ENCODE measurements around the gene PAPPA. TPM values are rescaled to one million over a fixed set of nuclear protein-coding genes. Genes with fewer than 3 reads are reported as not detected.

PAPPA gene
- total RNA-seq, 1 donor from 2014 or later: 0.72 TPM

DNA sequence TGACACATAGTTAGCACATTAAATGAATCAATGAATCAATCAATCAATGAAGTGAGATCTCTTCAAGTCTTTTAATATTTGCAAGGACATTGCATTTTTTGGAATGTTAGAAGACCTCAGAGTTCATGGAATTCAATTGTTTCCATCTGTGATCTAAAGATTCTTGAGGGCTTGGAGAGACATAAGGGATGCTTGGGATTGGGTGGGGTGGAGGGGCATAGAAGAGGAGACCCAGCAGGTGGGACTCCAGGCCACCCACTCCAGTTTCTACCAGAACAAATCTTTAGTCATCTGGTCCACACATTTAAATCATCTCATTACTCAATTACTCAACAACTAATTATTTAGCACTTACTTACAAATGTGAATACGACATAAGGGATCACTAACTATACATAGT, 282.5 kb downstream of the PAPPA start:
- H3K4me1 Mint-ChIP-seq: no peaks in the 10 kb centered on the region
- no peaks in the 10 kb centered on the region for H3K27me3 Mint-ChIP-seq (ENCODE audit: low read depth)
- H3K4me3 Mint-ChIP-seq: no peak overlapping the region
- no peak overlapping the region for H3K27ac Mint-ChIP-seq (ENCODE audit: unreplicated experiment)
- peaks cover 5% of the 10 kb centered on the region for H3K36me3 Mint-ChIP-seq (ENCODE audit: low read depth)
- H3K9me3 Mint-ChIP-seq: peaks cover 7% of the 10 kb centered on the region
- DNase-seq (ENCODE audit: low read depth, low spot score): no peak
- TF ChIP-seq, protein P1, sequence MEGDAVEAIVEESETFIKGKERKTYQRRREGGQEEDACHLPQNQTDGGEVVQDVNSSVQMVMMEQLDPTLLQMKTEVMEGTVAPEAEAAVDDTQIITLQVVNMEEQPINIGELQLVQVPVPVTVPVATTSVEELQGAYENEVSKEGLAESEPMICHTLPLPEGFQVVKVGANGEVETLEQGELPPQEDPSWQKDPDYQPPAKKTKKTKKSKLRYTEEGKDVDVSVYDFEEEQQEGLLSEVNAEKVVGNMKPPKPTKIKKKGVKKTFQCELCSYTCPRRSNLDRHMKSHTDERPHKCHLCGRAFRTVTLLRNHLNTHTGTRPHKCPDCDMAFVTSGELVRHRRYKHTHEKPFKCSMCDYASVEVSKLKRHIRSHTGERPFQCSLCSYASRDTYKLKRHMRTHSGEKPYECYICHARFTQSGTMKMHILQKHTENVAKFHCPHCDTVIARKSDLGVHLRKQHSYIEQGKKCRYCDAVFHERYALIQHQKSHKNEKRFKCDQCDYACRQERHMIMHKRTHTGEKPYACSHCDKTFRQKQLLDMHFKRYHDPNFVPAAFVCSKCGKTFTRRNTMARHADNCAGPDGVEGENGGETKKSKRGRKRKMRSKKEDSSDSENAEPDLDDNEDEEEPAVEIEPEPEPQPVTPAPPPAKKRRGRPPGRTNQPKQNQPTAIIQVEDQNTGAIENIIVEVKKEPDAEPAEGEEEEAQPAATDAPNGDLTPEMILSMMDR (conservative IDR thresholded peaks at IDR 0.05): no peak

DNA sequence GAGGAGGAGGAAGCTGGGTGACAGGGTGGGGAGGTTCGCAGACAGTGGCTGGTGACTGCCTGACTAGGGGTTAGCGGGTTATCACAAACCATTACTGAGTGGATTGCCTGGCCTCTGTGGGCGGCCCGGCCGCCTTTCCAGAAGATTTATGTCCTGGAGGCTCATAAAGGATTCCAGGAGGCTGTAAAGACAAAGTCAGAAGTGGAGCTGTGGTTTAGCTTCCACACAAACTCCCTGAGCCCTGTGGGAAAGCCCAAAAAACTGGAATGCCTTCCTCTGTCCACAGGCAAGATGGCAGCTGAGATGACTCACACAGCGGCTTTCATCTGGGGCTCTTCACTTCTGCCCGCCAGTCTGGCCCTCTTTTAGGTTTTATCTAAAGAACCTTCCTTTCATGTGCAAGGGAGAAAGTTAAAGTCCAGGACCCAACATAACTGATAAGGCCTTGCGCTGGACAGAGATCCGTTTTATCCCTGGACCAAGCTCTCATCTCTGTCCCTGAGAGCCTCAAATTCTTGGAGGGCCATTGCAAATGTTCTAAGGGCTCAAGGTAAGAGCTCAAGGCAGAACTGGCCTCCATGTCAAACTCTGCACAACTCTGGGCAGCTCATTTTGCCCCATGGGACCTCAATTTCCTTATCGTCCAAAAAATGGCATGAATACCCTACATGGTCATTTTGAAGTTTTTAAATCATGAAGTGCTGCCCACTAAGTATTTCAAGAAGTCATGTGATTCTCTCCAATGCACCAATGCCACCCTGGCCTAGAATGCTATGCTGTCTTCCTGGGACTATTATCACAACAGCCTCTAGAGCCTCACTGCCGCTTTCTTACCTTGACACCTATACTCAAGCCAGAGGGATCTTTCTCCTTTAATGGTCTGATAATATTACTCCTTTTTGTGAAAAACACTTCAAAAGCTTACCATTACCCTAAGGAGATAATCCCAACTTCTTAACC, 284.1 kb downstream of the PAPPA start:
- no peaks in the 10 kb centered on the region for H3K27me3 Mint-ChIP-seq (ENCODE audit: low read depth)
- peaks cover 7% of the 10 kb centered on the region for H3K9me3 Mint-ChIP-seq
- H3K27ac Mint-ChIP-seq (ENCODE audit: unreplicated experiment): no peak overlapping the region
- DNase-seq (ENCODE audit: low read depth, low spot score): no peak
- peaks cover 6% of the 10 kb centered on the region for H3K36me3 Mint-ChIP-seq (ENCODE audit: low read depth)
- no peaks in the 10 kb centered on the region for H3K4me1 Mint-ChIP-seq
- no peak overlapping the region for H3K4me3 Mint-ChIP-seq
- TF ChIP-seq, protein P1 (conservative IDR thresholded peaks at IDR 0.05): no peak

- peaks cover 6% of the 10 kb centered on the region for H3K36me3 Mint-ChIP-seq (ENCODE audit: low read depth)
- peaks cover 3% of the 10 kb centered on the region for H3K9me3 Mint-ChIP-seq
These were observed 288.9 kb downstream of the PAPPA start for GRCh38 chr9:116442528-116442927.

GRCh38 chr9:116447934-116448333, 294.3 kb downstream of the PAPPA start:
- no peak overlapping the region for H3K4me3 Mint-ChIP-seq
- no peak overlapping the region for H3K27ac Mint-ChIP-seq (ENCODE audit: unreplicated experiment)
- no peak for DNase-seq (ENCODE audit: low read depth, low spot score)
- peaks cover 15% of the 10 kb centered on the region for H3K4me1 Mint-ChIP-seq
- no peaks in the 10 kb centered on the region for H3K9me3 Mint-ChIP-seq
- TF ChIP-seq, protein P1 (conservative IDR thresholded peaks at IDR 0.05): no peak
- H3K36me3 Mint-ChIP-seq (ENCODE audit: low read depth): no peaks in the 10 kb centered on the region
- H3K27me3 Mint-ChIP-seq (ENCODE audit: low read depth): no peaks in the 10 kb centered on the region

More at GRCh38 chr9:116442528-116442927, 288.9 kb downstream of the PAPPA start:
- TF ChIP-seq, protein P1 (conservative IDR thresholded peaks at IDR 0.05): no peak
- H3K27ac Mint-ChIP-seq (ENCODE audit: unreplicated experiment): no peak overlapping the region
- H3K4me3 Mint-ChIP-seq: no peak overlapping the region
- no peak for DNase-seq (ENCODE audit: low read depth, low spot score)
- no peaks in the 10 kb centered on the region for H3K27me3 Mint-ChIP-seq (ENCODE audit: low read depth)
- H3K4me1 Mint-ChIP-seq: peaks cover 12% of the 10 kb centered on the region

DNA sequence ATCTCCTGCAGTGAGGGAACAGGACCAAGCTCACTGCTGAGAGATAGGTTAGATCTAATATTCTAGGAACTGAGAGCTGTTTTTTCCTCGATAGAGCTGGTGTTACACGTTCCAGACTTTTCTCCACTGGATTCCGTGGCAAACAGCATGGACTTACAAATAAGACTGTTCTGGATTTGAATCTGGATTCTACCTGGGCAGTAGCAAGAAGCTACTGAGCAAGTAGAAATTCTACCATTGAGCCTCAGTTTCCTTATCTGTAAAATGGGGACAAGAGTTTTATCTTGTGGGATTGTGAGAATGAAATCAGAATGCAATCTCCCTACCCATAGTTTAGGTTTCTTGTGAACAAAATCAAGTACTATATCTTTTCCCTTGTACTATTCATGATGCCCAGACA, 294.8 kb downstream of the PAPPA start:
- no peaks in the 10 kb centered on the region for H3K36me3 Mint-ChIP-seq (ENCODE audit: low read depth)
- DNase-seq (ENCODE audit: low read depth, low spot score): no peak
- H3K27ac Mint-ChIP-seq (ENCODE audit: unreplicated experiment): no peak overlapping the region
- H3K4me1 Mint-ChIP-seq: peaks cover 15% of the 10 kb centered on the region
- TF ChIP-seq, protein P1 (conservative IDR thresholded peaks at IDR 0.05): no peak
- no peak overlapping the region for H3K4me3 Mint-ChIP-seq
- H3K27me3 Mint-ChIP-seq (ENCODE audit: low read depth): no peaks in the 10 kb centered on the region
- no peaks in the 10 kb centered on the region for H3K9me3 Mint-ChIP-seq

All from neural crest cell (in vitro differentiated cells).